ENCODE data around the gene RANBP9. TPM values are rescaled to one million over a fixed set of nuclear protein-coding genes. Genes with fewer than 3 reads are reported as not detected.

The RANBP9 gene
- total and polyA plus RNA-seq, 9 of the 15 experiments (the other 6 are each of a cell fraction or from before 2014, with no cell fraction given), result 27.5 to 130 (median 61.5) TPM

DNA sequence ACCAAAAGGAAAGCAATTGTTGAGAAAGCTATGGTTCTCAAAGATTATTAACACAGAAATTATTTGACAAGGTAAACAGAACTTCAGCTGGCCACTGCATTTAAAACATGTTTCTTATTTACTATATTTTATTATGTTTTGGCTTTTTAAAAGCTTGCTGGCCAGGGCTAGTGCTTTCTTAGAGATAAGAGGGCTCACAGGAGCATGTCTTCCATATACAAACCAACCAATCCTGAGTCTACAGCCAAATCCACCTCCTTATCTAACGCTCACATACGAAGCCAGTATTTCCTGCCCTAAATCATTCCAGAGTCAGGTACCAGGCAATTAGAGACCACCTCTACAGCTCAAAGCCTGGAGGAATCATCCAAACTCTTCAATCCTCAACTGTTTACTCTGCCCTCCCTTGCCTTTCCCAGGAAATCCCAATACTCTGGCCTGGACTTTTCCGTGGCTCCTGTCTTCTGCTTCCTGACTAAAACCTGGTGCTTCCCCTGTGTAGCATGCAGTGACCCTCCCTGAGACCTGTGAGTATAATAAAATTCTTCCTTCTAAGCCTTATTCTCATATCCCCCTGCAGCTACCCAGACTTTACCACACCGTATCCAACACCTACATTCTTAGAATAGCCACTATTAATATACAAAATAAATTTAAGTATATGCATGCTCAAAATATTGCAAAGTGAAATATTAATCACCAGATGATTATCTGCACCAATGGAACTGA lies 33.2 kb downstream of the RANBP9 start (continued):
- TF ChIP-seq RCOR1 (IDR thresholded peaks at IDR 0.05; ENCODE audit: borderline replicate concordance in 1 of 2, low read depth in 2 of 2, low read length in 2 of 2) (peak in 1 of 2 experiments; percentile 83; a peak in 3 of 4 replicates), NONO (IDR thresholded peaks at IDR 0.05; ENCODE audit: low read depth in 2 of 2, low read length in 1 of 2) (no peak), DIDO1 (tag; IDR thresholded peaks at IDR 0.05; ENCODE audit: low read depth) (no peak), ZEB2 (IDR thresholded peaks at IDR 0.05) (peak; percentile 95), BMI1 (IDR thresholded peaks at IDR 0.05; ENCODE audit: low read length) (no peak), THRAP3 (IDR thresholded peaks at IDR 0.05; ENCODE audit: borderline replicate concordance) (peak; percentile 87), ZNF146 (CRISPR knock-in tag; IDR thresholded peaks at IDR 0.05; ENCODE audit: unreplicated experiment) (no peak), MYC (IDR thresholded peaks at IDR 0.05; ENCODE audit: low read depth, low read length) (peak; percentile 49; the same call in 1 of the 2 replicates), MYC (CRISPR knock-in tag; IDR thresholded peaks at IDR 0.05; ENCODE audit: borderline replicate concordance, low read depth) (no peak), PHB (CRISPR knock-in tag; IDR thresholded peaks at IDR 0.05) (no peak)
- TF ChIP-seq, protein P1, sequence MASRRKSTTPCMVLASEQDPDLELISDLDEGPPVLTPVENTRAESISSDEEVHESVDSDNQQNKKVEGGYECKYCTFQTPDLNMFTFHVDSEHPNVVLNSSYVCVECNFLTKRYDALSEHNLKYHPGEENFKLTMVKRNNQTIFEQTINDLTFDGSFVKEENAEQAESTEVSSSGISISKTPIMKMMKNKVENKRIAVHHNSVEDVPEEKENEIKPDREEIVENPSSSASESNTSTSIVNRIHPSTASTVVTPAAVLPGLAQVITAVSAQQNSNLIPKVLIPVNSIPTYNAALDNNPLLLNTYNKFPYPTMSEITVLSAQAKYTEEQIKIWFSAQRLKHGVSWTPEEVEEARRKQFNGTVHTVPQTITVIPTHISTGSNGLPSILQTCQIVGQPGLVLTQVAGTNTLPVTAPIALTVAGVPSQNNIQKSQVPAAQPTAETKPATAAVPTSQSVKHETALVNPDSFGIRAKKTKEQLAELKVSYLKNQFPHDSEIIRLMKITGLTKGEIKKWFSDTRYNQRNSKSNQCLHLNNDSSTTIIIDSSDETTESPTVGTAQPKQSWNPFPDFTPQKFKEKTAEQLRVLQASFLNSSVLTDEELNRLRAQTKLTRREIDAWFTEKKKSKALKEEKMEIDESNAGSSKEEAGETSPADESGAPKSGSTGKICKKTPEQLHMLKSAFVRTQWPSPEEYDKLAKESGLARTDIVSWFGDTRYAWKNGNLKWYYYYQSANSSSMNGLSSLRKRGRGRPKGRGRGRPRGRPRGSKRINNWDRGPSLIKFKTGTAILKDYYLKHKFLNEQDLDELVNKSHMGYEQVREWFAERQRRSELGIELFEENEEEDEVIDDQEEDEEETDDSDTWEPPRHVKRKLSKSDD (conservative IDR thresholded peaks at IDR 0.05; ENCODE audit: low read length), result no peak
- TF ChIP-seq, protein P2, sequence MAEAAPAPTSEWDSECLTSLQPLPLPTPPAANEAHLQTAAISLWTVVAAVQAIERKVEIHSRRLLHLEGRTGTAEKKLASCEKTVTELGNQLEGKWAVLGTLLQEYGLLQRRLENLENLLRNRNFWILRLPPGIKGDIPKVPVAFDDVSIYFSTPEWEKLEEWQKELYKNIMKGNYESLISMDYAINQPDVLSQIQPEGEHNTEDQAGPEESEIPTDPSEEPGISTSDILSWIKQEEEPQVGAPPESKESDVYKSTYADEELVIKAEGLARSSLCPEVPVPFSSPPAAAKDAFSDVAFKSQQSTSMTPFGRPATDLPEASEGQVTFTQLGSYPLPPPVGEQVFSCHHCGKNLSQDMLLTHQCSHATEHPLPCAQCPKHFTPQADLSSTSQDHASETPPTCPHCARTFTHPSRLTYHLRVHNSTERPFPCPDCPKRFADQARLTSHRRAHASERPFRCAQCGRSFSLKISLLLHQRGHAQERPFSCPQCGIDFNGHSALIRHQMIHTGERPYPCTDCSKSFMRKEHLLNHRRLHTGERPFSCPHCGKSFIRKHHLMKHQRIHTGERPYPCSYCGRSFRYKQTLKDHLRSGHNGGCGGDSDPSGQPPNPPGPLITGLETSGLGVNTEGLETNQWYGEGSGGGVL (CRISPR knock-in tag; IDR thresholded peaks at IDR 0.05), result no peak
- TF ChIP-seq, protein P3, sequence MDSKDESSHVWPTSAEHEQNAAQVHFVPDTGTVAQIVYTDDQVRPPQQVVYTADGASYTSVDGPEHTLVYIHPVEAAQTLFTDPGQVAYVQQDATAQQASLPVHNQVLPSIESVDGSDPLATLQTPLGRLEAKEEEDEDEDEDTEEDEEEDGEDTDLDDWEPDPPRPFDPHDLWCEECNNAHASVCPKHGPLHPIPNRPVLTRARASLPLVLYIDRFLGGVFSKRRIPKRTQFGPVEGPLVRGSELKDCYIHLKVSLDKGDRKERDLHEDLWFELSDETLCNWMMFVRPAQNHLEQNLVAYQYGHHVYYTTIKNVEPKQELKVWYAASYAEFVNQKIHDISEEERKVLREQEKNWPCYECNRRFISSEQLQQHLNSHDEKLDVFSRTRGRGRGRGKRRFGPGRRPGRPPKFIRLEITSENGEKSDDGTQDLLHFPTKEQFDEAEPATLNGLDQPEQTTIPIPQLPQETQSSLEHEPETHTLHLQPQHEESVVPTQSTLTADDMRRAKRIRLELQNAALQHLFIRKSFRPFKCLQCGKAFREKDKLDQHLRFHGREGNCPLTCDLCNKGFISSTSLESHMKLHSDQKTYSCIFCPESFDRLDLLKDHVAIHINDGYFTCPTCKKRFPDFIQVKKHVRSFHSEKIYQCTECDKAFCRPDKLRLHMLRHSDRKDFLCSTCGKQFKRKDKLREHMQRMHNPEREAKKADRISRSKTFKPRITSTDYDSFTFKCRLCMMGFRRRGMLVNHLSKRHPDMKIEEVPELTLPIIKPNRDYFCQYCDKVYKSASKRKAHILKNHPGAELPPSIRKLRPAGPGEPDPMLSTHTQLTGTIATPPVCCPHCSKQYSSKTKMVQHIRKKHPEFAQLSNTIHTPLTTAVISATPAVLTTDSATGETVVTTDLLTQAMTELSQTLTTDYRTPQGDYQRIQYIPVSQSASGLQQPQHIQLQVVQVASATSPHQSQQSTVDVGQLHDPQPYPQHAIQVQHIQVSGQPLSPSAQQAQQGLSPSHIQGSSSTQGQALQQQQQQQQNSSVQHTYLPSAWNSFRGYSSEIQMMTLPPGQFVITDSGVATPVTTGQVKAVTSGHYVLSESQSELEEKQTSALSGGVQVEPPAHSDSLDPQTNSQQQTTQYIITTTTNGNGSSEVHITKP (IDR thresholded peaks at IDR 0.05; ENCODE audit: partially characterized antibody), result peak; percentile 81
- TF ChIP-seq, protein P4, sequence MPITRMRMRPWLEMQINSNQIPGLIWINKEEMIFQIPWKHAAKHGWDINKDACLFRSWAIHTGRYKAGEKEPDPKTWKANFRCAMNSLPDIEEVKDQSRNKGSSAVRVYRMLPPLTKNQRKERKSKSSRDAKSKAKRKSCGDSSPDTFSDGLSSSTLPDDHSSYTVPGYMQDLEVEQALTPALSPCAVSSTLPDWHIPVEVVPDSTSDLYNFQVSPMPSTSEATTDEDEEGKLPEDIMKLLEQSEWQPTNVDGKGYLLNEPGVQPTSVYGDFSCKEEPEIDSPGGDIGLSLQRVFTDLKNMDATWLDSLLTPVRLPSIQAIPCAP (CRISPR knock-in tag; IDR thresholded peaks at IDR 0.05; ENCODE audit: borderline replicate concordance), result no peak
- TF ChIP-seq, protein P5, sequence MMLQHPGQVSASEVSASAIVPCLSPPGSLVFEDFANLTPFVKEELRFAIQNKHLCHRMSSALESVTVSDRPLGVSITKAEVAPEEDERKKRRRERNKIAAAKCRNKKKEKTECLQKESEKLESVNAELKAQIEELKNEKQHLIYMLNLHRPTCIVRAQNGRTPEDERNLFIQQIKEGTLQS (IDR thresholded peaks at IDR 0.05), result no peak
- TF ChIP-seq, protein P5 (CRISPR knock-in tag; conservative IDR thresholded peaks at IDR 0.05), result no peak

Data from K562 (cell line).